ENCODE data around the gene MAML3. TPM values are rescaled to one million over a fixed set of nuclear protein-coding genes. Genes with fewer than 3 reads are reported as not detected.

The MAML3 gene
- total and polyA plus RNA-seq, 2 of the 13 experiments (the other 11 are each of a cell fraction or from before 2014, with no cell fraction given), result 0.05 to 0.13 TPM

DNA sequence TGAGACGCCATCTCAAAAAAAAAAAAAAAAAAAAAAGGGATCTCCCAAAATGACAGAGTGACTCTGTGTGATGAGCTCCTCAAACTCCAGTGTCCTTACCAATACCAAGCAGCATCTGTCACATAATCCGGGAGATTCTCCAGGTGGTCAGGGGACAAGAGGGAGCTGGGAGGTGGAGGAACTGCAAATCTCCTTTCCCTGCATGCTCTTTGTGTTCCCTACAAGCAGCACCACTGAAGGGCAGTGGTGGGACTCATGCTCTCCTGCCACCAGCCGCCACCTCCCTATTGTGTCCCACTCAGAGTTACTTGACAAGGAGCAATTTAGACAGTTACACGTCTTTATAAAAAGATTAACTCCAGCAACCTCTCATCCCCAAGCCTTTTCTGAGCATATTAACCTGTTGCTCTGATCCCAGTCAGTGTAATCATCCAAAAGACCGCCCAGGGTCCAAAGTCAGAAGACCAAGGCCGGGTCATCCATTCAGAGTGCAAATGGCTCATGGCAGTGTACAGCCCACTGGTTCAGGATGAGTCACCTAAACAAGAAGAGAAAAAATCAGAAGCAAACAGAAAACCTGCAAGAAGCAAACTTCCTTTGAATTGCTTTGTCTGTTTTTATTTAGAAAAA, 464.8 kb downstream of the MAML3 start (continued):
- TF ChIP-seq ZNF253 (CRISPR knock-in tag; IDR thresholded peaks at IDR 0.05; ENCODE audit: borderline replicate concordance) (no peak), KMT2A (CRISPR knock-in tag; IDR thresholded peaks at IDR 0.05) (no peak), SMYD3 (CRISPR knock-in tag; IDR thresholded peaks at IDR 0.05) (0 out of 2 replicates have a peak, but pooled peaks have one; percentile 53), ZMYM2 (CRISPR knock-in tag; IDR thresholded peaks at IDR 0.05) (peak; percentile 89), RELA (CRISPR knock-in tag; IDR thresholded peaks at IDR 0.05) (no peak), ZFP36L2 (CRISPR knock-in tag; IDR thresholded peaks at IDR 0.05) (no peak), KAT2B (IDR thresholded peaks at IDR 0.05; ENCODE audit: borderline replicate concordance, low read depth, low read length) (no peak), REXO4 (CRISPR knock-in tag; IDR thresholded peaks at IDR 0.05; ENCODE audit: borderline replicate concordance) (no peak), ZNF235 (CRISPR knock-in tag; IDR thresholded peaks at IDR 0.05; ENCODE audit: borderline replicate concordance) (no peak), ZNF790 (CRISPR knock-in tag; IDR thresholded peaks at IDR 0.05; ENCODE audit: borderline replicate concordance) (no peak), CEBPB (IDR thresholded peaks at IDR 0.05; ENCODE audit: borderline replicate concordance, low read depth, low read length) (no peak), ATF7 (IDR thresholded peaks at IDR 0.05) (0 out of 2 replicates have a peak, but pooled peaks have one; percentile 6), ATF7 (CRISPR knock-in tag; IDR thresholded peaks at IDR 0.05) (peak; percentile 34; the same call in 1 of the 2 replicates), HNF4G (IDR thresholded peaks at IDR 0.05; ENCODE audit: borderline replicate concordance, low read depth, low read length) (peak; percentile 99), HNF4G (CRISPR knock-in tag; IDR thresholded peaks at IDR 0.05; ENCODE audit: borderline replicate concordance, low read depth) (peak; percentile 99), SOX5 (CRISPR knock-in tag; IDR thresholded peaks at IDR 0.05; ENCODE audit: borderline replicate concordance) (peak; percentile 88), RAD21 (CRISPR knock-in tag; IDR thresholded peaks at IDR 0.05) (peak; percentile 35; the same call in 1 of the 2 replicates), ZKSCAN5 (CRISPR knock-in tag; IDR thresholded peaks at IDR 0.05) (no peak), ZFP82 (CRISPR knock-in tag; IDR thresholded peaks at IDR 0.05; ENCODE audit: borderline replicate concordance) (no peak), WIZ (CRISPR knock-in tag; IDR thresholded peaks at IDR 0.05) (no peak), POGZ (CRISPR knock-in tag; IDR thresholded peaks at IDR 0.05) (peak; percentile 76), ZNF749 (CRISPR knock-in tag; IDR thresholded peaks at IDR 0.05; ENCODE audit: borderline replicate concordance) (no peak), SMAD1 (CRISPR knock-in tag; IDR thresholded peaks at IDR 0.05; ENCODE audit: borderline replicate concordance, low read depth) (no peak), ZNF3 (CRISPR knock-in tag; IDR thresholded peaks at IDR 0.05) (no peak), KLF9 (CRISPR knock-in tag; IDR thresholded peaks at IDR 0.05; ENCODE audit: low read depth) (no peak), ZNF672 (CRISPR knock-in tag; IDR thresholded peaks at IDR 0.05) (no peak), ZNF598 (CRISPR knock-in tag; IDR thresholded peaks at IDR 0.05; ENCODE audit: borderline replicate concordance) (no peak), RFXANK (CRISPR knock-in tag; IDR thresholded peaks at IDR 0.05) (no peak), ZFYVE20 (CRISPR knock-in tag; IDR thresholded peaks at IDR 0.05; ENCODE audit: borderline replicate concordance, low read depth) (no peak)
- TF ChIP-seq, protein P1, sequence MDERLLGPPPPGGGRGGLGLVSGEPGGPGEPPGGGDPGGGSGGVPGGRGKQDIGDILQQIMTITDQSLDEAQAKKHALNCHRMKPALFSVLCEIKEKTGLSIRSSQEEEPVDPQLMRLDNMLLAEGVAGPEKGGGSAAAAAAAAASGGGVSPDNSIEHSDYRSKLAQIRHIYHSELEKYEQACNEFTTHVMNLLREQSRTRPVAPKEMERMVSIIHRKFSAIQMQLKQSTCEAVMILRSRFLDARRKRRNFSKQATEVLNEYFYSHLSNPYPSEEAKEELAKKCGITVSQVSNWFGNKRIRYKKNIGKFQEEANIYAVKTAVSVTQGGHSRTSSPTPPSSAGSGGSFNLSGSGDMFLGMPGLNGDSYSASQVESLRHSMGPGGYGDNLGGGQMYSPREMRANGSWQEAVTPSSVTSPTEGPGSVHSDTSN (CRISPR knock-in tag; IDR thresholded peaks at IDR 0.05), result no peak
- TF ChIP-seq, protein P2, sequence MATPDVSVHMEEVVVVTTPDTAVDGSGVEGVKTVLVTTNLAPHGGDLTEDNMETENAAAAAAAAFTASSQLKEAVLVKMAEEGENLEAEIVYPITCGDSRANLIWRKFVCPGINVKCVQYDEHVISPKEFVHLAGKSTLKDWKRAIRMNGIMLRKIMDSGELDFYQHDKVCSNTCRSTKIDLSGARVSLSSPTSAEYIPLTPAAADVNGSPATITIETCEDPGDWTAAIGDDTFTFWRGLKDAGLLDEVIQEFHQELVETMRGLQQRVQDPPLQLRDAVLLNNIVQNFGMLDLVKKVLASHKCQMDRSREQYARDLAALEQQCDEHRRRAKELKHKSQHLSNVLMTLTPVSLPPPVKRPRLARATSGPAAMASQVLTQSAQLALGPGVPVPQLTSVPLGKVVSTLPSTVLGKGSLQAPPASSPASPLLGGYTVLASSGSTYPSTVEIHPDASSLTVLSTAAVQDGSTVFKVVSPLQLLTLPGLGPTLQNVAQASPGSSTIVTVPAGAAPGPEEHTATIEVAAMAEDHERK (CRISPR knock-in tag; IDR thresholded peaks at IDR 0.05; ENCODE audit: low read depth), result no peak
- TF ChIP-seq, protein P3, sequence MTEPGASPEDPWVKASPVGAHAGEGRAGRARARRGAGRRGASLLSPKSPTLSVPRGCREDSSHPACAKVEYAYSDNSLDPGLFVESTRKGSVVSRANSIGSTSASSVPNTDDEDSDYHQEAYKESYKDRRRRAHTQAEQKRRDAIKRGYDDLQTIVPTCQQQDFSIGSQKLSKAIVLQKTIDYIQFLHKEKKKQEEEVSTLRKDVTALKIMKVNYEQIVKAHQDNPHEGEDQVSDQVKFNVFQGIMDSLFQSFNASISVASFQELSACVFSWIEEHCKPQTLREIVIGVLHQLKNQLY (CRISPR knock-in tag; IDR thresholded peaks at IDR 0.05), result peak; percentile 82

Measured in HepG2 (cell line).